HUDEP-2 (cell line): ENCODE measurements around the gene MGMT.

Source experiments
- DNase-seq, 76 experiments: peaks; one replicate each; lab custom pipeline; 2025; ENCODE audit not compliant: unreplicated experiment in 76 of 76; lab: John Stamatoyannopoulos, UW

MGMT gene

GRCh38 chr10:129643266-129643665, 176.2 kb downstream of the MGMT start:
- DNase-seq = no peak

DNA sequence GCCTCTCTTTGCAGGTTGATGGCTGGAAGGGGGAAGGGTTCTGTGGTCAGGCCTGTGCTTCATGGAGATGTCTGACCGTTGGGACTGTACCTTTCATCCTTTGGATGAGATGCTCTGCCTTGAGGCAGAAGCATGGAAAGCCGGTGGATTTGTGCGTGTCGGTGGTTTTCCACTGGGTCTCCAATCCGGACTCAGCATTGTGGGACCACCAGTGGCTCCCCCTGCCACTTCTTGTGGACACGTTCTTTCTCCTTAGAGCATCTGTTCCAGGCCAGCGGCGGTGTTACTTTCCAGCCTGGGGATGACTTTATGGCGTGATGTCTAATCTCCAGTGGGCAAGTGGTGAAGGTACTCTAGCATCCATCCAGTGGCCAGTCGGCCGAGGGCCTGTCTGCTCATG, 178.4 kb downstream of the MGMT start:
- DNase-seq = no peak

DNA sequence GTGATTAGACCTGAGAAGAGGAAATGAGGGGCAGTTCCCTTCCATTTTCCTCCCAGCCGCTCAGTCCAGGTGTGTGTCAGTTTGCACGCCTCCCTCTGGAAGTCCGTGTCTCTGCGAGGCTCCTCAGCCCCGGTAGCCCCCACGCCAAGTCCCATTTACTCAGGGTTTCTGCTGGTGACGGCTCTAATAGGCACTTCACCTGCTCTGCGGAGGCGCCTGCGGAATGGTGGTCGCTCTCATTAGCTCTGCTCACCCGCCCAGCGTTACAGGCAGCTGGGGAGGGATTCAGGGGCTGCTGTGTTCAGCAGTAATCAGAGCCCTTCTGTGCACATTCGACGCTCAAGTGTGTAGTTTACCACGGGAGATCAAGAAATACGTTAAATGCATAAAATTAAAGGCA, 179.9 kb downstream of the MGMT start:
- DNase-seq = no peak

DNA sequence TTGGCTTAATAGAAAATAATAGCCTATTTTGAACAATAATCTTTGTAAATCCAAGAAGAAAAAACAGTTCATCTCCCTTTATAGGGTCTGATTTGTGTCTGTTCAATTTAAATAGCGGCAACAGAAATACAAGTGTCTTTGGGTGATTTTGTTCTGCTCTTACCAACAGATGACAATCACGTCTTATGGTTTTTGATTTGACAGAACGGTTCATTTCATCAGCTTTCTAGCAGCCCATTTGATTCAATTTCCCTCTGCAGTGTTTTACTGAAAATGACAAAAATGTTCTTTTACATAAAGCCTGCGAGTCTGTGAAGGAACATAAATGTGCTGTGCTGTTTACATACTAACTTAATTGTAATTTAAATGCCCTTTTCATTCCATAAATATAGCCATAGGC, 180.5 kb downstream of the MGMT start:
- no peak for DNase-seq

- DNase-seq = no peak
These were observed 181.8 kb downstream of the MGMT start for GRCh38 chr10:129648856-129649255.

DNA sequence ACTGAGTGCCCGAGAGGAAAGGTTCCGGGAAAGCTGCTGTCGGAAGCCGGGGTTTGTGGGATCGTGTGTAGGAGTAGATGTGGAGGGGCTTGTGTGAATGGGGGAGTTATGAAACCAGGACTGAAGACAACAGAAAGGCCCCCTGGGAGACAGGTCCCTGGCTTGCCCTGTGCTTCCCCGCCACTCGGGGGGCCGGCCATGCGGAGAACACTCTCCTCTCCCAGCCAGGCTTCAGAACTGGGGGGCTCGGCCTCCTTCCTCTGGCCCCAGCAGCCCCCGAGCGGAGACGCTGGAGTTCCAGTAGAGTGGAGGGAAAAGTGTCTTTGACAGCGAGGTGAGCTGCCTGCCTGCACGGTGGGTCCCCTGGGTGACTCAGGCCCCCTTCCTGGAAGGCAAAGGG, 185.0 kb downstream of the MGMT start:
- DNase-seq = no peak

DNA sequence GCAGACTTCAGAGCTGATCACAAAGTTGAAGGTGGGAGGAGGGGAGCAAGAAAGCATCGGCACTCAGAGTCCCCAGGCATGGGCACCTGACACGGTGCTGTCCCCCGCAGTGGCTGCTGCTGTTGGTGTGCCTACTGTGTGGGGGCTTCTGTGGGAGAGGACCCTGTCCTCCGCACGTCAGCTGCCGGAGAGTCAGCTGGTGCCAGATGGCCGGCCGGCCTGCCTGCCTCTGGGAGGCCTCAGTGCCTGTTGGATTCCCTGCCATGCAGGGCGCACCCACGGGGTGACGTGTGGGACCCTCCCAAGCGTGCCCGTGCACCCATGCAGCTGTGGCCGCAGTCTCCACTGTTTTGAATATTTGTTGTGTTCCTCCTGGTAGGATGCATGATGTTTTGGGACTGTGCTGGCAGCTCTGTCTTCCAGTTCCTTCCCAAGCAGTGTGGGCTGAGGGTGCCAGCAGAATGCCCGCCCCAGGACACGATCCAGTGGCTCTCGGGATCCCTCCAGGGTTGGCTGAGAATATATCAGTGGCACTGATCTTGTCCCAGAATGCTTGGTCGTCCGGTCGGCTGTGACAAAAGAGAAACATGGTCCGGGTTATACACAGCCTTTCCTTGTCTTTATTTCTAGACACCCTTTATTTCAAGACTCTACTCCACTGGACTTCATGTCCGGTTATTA, 185.6 kb downstream of the MGMT start:
- no peak for DNase-seq

DNA sequence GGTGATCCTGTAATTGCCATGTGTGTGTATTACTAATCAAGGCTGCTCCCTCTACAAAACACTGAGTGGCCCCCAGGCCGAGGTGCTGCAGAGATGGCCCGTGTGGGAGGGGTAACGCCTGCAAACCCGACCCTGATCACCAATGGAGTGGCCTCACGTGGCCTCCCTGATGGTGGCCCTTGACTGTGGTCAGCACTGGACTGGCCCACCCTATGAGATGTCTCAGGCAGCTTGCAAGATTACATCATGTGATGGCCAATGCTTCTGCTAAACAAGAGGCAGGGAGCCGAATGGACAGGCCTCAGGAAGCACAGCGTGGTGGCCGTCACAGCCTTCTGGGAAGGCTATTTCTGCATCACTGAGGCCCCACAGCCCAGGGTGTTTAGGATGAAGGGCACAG, 186.4 kb downstream of the MGMT start:
- DNase-seq = no peak

- no peak for DNase-seq
These were observed 186.8 kb downstream of the MGMT start for GRCh38 chr10:129653861-129654260.

- no peak for DNase-seq
These were observed 187.4 kb downstream of the MGMT start for GRCh38 chr10:129654461-129654860.

GRCh38 chr10:129655007-129655678, 188.1 kb downstream of the MGMT start:
- no peak for DNase-seq

GRCh38 chr10:129655679-129656031, 188.6 kb downstream of the MGMT start:
- no peak for DNase-seq

- no peak for DNase-seq
These were observed 189.6 kb downstream of the MGMT start for GRCh38 chr10:129656642-129657041.

GRCh38 chr10:129657297-129658017, 190.4 kb downstream of the MGMT start:
- DNase-seq = no peak

DNA sequence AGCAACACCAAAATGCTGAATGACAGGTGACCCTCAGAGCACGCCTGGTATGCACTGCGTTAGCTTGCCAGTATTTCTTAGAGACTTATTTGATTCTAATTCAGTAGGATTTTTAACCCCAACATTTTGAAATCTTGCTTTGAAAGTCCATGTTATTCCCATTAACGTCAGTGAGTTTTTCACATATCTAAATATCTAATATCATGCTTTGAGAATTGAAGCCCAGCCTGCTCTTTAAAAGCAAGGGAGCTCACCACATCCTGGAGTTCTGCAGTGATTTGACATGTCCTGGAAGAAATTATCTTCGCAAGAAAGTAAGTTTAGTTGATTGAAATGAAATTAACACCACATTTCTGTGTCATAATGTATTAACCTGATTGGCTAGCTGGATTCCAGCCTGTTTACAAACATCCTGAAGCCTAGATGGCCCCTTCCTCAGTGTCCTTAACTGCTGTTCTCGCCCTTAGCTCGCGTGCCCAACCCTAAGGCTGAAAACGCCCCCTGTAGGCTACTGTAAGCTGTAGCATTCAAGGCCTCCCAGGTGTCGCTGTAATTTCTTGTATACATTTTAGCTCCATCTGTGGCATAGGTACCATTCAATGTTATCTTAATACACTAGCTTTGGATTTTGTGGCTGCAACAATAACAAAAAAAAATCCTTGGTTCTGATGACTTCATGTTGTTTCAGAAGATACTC, 191.5 kb downstream of the MGMT start:
- peak in 2 of 76 experiments; percentile 3 to 13 for DNase-seq

- no peak for DNase-seq
These were observed 192.6 kb downstream of the MGMT start for GRCh38 chr10:129659508-129660268.

DNA sequence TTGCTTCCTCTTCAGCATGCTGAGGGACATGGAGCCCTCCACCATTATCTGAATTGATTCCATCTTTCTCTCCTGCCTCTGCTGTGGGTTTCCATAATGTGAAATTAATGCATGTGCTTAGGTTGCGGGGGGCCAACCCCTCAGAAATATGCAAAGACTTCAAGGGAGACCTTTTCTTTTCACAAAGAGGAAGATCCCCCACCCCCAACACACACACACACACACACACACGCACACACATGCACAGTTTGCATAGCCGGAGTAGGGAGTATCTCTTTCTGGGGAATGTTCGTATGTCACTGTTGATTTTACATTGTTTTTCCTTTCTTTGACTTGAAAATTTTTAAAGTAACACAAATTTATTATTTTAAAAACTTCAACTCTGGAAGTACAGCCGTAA, 193.5 kb downstream of the MGMT start:
- no peak for DNase-seq

GRCh38 chr10:129662426-129662825, 195.4 kb downstream of the MGMT start:
- no peak for DNase-seq

GRCh38 chr10:129670124-129670523, 203.1 kb downstream of the MGMT start:
- no peak for DNase-seq

DNA sequence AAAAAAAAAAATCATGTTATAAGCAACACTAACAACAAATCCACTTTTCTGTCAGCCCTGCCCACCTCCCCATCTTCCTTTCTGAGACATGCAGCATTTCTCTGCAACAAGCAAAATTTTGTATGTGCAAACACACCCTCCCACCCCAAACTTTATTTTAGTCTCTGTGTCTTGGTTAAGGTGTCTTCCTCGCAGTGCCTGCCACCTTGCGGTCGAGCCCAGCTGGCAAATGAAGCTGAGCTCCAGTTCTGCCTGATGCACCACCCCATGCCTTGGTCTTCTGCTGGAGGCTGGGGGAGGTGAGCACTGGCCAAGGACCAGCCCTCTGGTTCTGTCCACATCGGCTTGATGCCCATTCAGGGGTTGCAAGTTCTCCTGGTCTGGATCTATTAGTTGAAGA, 206.3 kb downstream of the MGMT start:
- no peak for DNase-seq
